HG03175 (cell line): Measurements from ENCODE around the gene UBR2.
"Not testable (repeated sequence)": the region's sequence is repeated elsewhere in the genome, so short reads cannot be mapped to it uniquely, and the experiment has no call there.

Source experiments
- ATAC-seq: cut with Tn5 transposase; IDR thresholded peaks from one replicate; pipeline ENCODE4 v1.9.1; 2021; ENCODE audit warnings: mild to moderate bottlenecking, moderate library complexity; ENCODE audit not compliant: unreplicated experiment

Gene UBR2

GRCh38 chr6:42690151-42690702 is 126.4 kb downstream of the UBR2 start:
- no peak for ATAC-seq

- ATAC-seq: no peak
These were observed 127.0 kb downstream of the UBR2 start for GRCh38 chr6:42690872-42691271.

- ATAC-seq: no peak
These were observed 128.5 kb downstream of the UBR2 start for GRCh38 chr6:42692137-42692911.

- ATAC-seq: no peak
These were observed 130.0 kb downstream of the UBR2 start for GRCh38 chr6:42693725-42694323.

GRCh38 chr6:42694586-42694985 is 130.8 kb downstream of the UBR2 start:
- ATAC-seq: no peak

- ATAC-seq: no peak
These were observed 132.9 kb downstream of the UBR2 start for GRCh38 chr6:42696526-42697267.

- no peak for ATAC-seq
These were observed 133.4 kb downstream of the UBR2 start for GRCh38 chr6:42697268-42697655.

GRCh38 chr6:42698217-42698616 is 134.4 kb downstream of the UBR2 start:
- ATAC-seq: no peak

- ATAC-seq: no peak
These were observed 138.4 kb downstream of the UBR2 start for GRCh38 chr6:42702200-42702599.

GRCh38 chr6:42702786-42703185 is 139.0 kb downstream of the UBR2 start:
- ATAC-seq: not testable (repeated sequence)

GRCh38 chr6:42704251-42704936 is 140.6 kb downstream of the UBR2 start:
- ATAC-seq: no peak

GRCh38 chr6:42704937-42705374 is 141.1 kb downstream of the UBR2 start:
- no peak for ATAC-seq

- ATAC-seq: no peak
These were observed 143.8 kb downstream of the UBR2 start for GRCh38 chr6:42707595-42707994.

GRCh38 chr6:42708096-42708495 is 144.3 kb downstream of the UBR2 start:
- no peak for ATAC-seq

- no peak for ATAC-seq
These were observed 146.0 kb downstream of the UBR2 start for GRCh38 chr6:42709871-42710270.

- no peak for ATAC-seq
These were observed 146.5 kb downstream of the UBR2 start for GRCh38 chr6:42710316-42710715.

GRCh38 chr6:42711930-42712329 is 148.1 kb downstream of the UBR2 start:
- no peak for ATAC-seq

- ATAC-seq: no peak
These were observed 150.4 kb downstream of the UBR2 start for GRCh38 chr6:42714098-42714761.

- no peak for ATAC-seq
These were observed 152.0 kb downstream of the UBR2 start for GRCh38 chr6:42715871-42716270.

GRCh38 chr6:42720739-42721138 is 156.9 kb downstream of the UBR2 start:
- no peak for ATAC-seq
